Tibial nerve (tissue), 4 donors: Measurements from ENCODE around the gene TSHZ2.

Experiments
- EP300 ChIP-seq, 2 donors: sonication (generic); formaldehyde crosslinking; IDR thresholded peaks; one replicate each; pipeline ENCODE4 v1.6.1; 2017; ENCODE audit warnings: antibody characterized with exemption in 2 of 2, mild to moderate bottlenecking in 1 of 2
- POLR2A ChIP-seq, 2 donors: fragments of 450-650 bp; IDR thresholded peaks; one replicate each; pipeline ENCODE4 v1.6.1; 2017; ENCODE audit warnings: antibody characterized with exemption in 2 of 2, mild to moderate bottlenecking in 2 of 2, moderate library complexity in 2 of 2
- TF ChIP-seq, protein P1 (sequence below), 5 experiments: fragments of 200-600 bp in 3 of 5; fragments of 450-650 bp in 2 of 5; sonication (generic) in 3 of 5; IDR thresholded peaks; one replicate each; pipeline ENCODE4 v1.5.1; 2016 to 2019; ENCODE audit warnings: antibody characterized with exemption in 5 of 5, mild to moderate bottlenecking in 3 of 5, moderate library complexity in 2 of 5

DNA sequence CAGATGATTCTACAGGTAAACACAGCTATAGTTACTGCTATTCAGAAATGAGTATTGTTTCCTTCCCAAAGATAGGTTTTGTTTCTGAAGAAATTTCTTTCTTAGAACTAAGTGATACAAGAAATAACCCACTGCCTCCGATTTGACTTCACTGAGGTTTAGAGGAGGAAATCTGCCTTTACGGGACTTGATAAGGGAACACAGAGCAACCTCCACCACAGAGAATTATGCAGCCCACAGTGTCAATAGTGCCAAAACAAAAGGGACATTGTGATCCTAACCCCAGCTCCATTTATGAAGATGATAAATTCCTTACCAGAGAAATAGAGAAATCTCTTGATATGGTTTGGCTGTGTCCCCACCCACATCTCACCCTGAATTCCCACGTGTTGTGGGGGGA, 456.8 kb downstream of the TSHZ2 start:
- TF ChIP-seq, protein P1, sequence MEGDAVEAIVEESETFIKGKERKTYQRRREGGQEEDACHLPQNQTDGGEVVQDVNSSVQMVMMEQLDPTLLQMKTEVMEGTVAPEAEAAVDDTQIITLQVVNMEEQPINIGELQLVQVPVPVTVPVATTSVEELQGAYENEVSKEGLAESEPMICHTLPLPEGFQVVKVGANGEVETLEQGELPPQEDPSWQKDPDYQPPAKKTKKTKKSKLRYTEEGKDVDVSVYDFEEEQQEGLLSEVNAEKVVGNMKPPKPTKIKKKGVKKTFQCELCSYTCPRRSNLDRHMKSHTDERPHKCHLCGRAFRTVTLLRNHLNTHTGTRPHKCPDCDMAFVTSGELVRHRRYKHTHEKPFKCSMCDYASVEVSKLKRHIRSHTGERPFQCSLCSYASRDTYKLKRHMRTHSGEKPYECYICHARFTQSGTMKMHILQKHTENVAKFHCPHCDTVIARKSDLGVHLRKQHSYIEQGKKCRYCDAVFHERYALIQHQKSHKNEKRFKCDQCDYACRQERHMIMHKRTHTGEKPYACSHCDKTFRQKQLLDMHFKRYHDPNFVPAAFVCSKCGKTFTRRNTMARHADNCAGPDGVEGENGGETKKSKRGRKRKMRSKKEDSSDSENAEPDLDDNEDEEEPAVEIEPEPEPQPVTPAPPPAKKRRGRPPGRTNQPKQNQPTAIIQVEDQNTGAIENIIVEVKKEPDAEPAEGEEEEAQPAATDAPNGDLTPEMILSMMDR (IDR thresholded peaks at IDR 0.05), result no peak
- TF ChIP-seq POLR2A (IDR thresholded peaks at IDR 0.05) (no peak), EP300 (IDR thresholded peaks at IDR 0.05) (no peak)
